ENCODE measurements around the gene ZBTB7B.
A peak's percentile ranks its signal among the peaks of the same experiment; 100 is the strongest.

ZBTB7B gene

GRCh38 chr1:154998201-154998780, 4.3 kb upstream of the ZBTB7B start:
- 0 out of 2 replicates have a peak, but pooled peaks have one; percentile 4 for TF ChIP-seq CTCF (IDR thresholded peaks at IDR 0.05; ENCODE audit: low read depth, low read length)
- H3K4me3 ChIP-seq (ENCODE audit: low read depth, low read length) = no peak overlapping the region

- peak; percentile 91 for TF ChIP-seq CTCF (IDR thresholded peaks at IDR 0.05; ENCODE audit: low read depth, low read length)
- H3K4me3 ChIP-seq (ENCODE audit: low read depth, low read length) = peak overlapping the region; percentile 6; the same call in 1 of the 2 replicates
Measured at GRCh38 chr1:154998818-154999570, 3.6 kb upstream of the ZBTB7B start.

GRCh38 chr1:154999571-155000410, 2.8 kb upstream of the ZBTB7B start:
- H3K4me3 ChIP-seq (ENCODE audit: low read depth, low read length) = peak overlapping the region; percentile 81
- TF ChIP-seq CTCF (IDR thresholded peaks at IDR 0.05; ENCODE audit: low read depth, low read length) = no peak

GRCh38 chr1:155000411-155000725, 2.2 kb upstream of the ZBTB7B start:
- peak overlapping the region; percentile 81 for H3K4me3 ChIP-seq (ENCODE audit: low read depth, low read length)
- TF ChIP-seq CTCF (IDR thresholded peaks at IDR 0.05; ENCODE audit: low read depth, low read length) = no peak

- TF ChIP-seq CTCF (IDR thresholded peaks at IDR 0.05; ENCODE audit: low read depth, low read length) = no peak
- H3K4me3 ChIP-seq (ENCODE audit: low read depth, low read length) = peak overlapping the region; percentile 81
Measured at GRCh38 chr1:155000726-155001424, 1.7 kb upstream of the ZBTB7B start.

- no peak for TF ChIP-seq CTCF (IDR thresholded peaks at IDR 0.05; ENCODE audit: low read depth, low read length)
- H3K4me3 ChIP-seq (ENCODE audit: low read depth, low read length) = peak overlapping the region; percentile 81
Measured at GRCh38 chr1:155001425-155001674, 1.3 kb upstream of the ZBTB7B start.

Data from WI38 (cell line).